ENCODE results near the gene NLRP8. TPM values are rescaled to one million over a fixed set of nuclear protein-coding genes. Genes with fewer than 3 reads are reported as not detected.

The NLRP8 gene
- total and polyA plus RNA-seq, 2 of the 4 experiments (the other 2 are of a cell fraction) = not detected

DNA sequence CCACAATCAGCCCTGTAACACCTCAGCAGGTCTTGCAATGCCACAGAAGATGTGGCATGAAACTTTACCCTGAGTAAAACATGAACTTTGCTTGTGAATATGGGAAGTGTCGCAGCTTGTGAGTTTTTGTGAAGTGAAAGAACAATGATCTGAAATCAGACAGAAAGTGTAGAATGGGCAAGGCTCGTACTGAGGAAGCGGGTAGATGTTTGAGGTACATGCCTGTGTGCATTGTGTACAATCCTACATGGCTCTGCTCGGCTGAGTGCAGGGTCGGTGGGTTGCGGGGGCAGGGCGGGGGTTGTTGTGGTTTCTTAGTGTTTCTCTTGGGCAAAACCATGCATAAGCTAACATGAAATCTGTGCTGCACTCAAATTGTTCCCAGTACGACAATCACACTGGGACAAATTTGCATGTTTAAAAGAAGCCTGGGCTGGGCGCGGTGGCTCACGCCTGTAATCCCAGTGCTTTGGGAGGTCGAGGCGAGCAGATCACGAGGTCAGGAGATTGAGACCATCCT lies 16.6 kb upstream of the NLRP8 start:
- ChIA-PET POLR2A (ENCODE audit: unreplicated experiment) (no interaction called here), CTCF (no interaction called here)
- dilution Hi-C loops (cut with HindIII; ENCODE audit: low sequenced_read_pairs, unreplicated experiment) = no loop called here
- 60% methylated on average over 3 of the region's 14 CpGs; no CpG with 5 or more reads in 1 of the 2 experiments for WGBS, 2 experiments (ENCODE audit: extremely low coverage in 2 of 2, insufficient read length in 1 of 2)
- Histone ChIP-seq H2BK120ac (ENCODE audit: low read depth, low read length) (no peak overlapping the region), H3K27ac (ENCODE audit: insufficient read depth, low read length) (no peak overlapping the region), H3K4me2 (ENCODE audit: low read depth, low read length) (no peak overlapping the region), H4K20me1 (ENCODE audit: insufficient read depth, low read length) (no peaks in the 10 kb centered on the region), H3K9me1 (ENCODE audit: insufficient read depth, low read length) (no peaks in the 10 kb centered on the region), H2AFZ (replicated peaks; ENCODE audit: low read length, poor library complexity) (no peak overlapping the region), H3K4me3 (ENCODE audit: insufficient read depth, low read depth, low read length) (no peak overlapping the region), H4K5ac (ENCODE audit: low read depth, low read length) (no peak overlapping the region), H2BK20ac (ENCODE audit: low read depth, low read length) (no peak overlapping the region), H2BK15ac (ENCODE audit: low read depth, low read length) (no peak overlapping the region), H3K9ac (ENCODE audit: low read depth, low read length) (no peak overlapping the region), H3K4ac (ENCODE audit: low read depth, low read length) (no peak overlapping the region), H3K23ac (ENCODE audit: low read depth, low read length) (no peak overlapping the region), H4K8ac (ENCODE audit: low read depth in 2 of 2, low read length in 2 of 2) (no peak overlapping the region), H3K36me3 (ENCODE audit: control insufficient read depth, insufficient read depth, low read length) (no peaks in the 10 kb centered on the region), H3K14ac (replicated peaks; ENCODE audit: low read depth, low read length) (no peak overlapping the region), H2AK5ac (ENCODE audit: low read depth, low read length) (no peak overlapping the region), H3K9me3 (ENCODE audit: control insufficient read depth, insufficient read depth, low read length) (peaks cover 30% of the 10 kb centered on the region), H3K27me3 (ENCODE audit: control insufficient read depth, insufficient read depth, low read length) (no peaks in the 10 kb centered on the region), H3K56ac (ENCODE audit: extremely low read depth, insufficient read depth, low read length) (no peak overlapping the region), H3K79me1 (ENCODE audit: low read depth in 1 of 2, low read length in 2 of 2) (no peaks in the 10 kb centered on the region), H4K91ac (ENCODE audit: insufficient read depth, low read depth, low read length) (no peak overlapping the region), H2BK5ac (ENCODE audit: low read depth, low read length, poor library complexity, severe bottlenecking) (no peak overlapping the region), H3K18ac (ENCODE audit: low read depth, low read length) (no peak overlapping the region), H3K4me1 (ENCODE audit: control insufficient read depth, insufficient read depth, low read length) (no peaks in the 10 kb centered on the region), H2AK9ac (replicated peaks; ENCODE audit: low read depth, low read length, poor library complexity) (no peak overlapping the region)
- DNase-seq (no peak), ATAC-seq (ENCODE audit: low read depth) (no peak)
- in situ Hi-C loops (cut with MboI; ENCODE audit: low sequenced_read_pairs) = no loop called here
- no peak for TF ChIP-seq POLR2A (IDR thresholded peaks at IDR 0.05; ENCODE audit: low read depth, low read length)
- TF ChIP-seq, protein P1, sequence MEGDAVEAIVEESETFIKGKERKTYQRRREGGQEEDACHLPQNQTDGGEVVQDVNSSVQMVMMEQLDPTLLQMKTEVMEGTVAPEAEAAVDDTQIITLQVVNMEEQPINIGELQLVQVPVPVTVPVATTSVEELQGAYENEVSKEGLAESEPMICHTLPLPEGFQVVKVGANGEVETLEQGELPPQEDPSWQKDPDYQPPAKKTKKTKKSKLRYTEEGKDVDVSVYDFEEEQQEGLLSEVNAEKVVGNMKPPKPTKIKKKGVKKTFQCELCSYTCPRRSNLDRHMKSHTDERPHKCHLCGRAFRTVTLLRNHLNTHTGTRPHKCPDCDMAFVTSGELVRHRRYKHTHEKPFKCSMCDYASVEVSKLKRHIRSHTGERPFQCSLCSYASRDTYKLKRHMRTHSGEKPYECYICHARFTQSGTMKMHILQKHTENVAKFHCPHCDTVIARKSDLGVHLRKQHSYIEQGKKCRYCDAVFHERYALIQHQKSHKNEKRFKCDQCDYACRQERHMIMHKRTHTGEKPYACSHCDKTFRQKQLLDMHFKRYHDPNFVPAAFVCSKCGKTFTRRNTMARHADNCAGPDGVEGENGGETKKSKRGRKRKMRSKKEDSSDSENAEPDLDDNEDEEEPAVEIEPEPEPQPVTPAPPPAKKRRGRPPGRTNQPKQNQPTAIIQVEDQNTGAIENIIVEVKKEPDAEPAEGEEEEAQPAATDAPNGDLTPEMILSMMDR (conservative IDR thresholded peaks at IDR 0.05; ENCODE audit: low read depth, low read length) = no peak
- no peak for TF ChIP-seq SMC3 (IDR thresholded peaks at IDR 0.05; ENCODE audit: low read depth, low read length)
- TF ChIP-seq, protein P2, sequence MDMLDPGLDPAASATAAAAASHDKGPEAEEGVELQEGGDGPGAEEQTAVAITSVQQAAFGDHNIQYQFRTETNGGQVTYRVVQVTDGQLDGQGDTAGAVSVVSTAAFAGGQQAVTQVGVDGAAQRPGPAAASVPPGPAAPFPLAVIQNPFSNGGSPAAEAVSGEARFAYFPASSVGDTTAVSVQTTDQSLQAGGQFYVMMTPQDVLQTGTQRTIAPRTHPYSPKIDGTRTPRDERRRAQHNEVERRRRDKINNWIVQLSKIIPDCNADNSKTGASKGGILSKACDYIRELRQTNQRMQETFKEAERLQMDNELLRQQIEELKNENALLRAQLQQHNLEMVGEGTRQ (IDR thresholded peaks at IDR 0.05; ENCODE audit: low read depth, low read length) = no peak
- no peak for TF ChIP-seq MXI1 (IDR thresholded peaks at IDR 0.05; ENCODE audit: borderline replicate concordance, low read depth, low read length)
- TF ChIP-seq CEBPB (IDR thresholded peaks at IDR 0.05; ENCODE audit: low read depth, low read length) = no peak
- no peak for TF ChIP-seq FOS (IDR thresholded peaks at IDR 0.05; ENCODE audit: low read depth, low read length)
- no peak for TF ChIP-seq MAFK (IDR thresholded peaks at IDR 0.05; ENCODE audit: low read depth, low read length)
- no peak for TF ChIP-seq CHD1 (IDR thresholded peaks at IDR 0.05; ENCODE audit: low read depth, low read length)
- no peak for TF ChIP-seq RCOR1 (IDR thresholded peaks at IDR 0.05; ENCODE audit: insufficient replicate concordance, low read length)
- TF ChIP-seq, protein P3, sequence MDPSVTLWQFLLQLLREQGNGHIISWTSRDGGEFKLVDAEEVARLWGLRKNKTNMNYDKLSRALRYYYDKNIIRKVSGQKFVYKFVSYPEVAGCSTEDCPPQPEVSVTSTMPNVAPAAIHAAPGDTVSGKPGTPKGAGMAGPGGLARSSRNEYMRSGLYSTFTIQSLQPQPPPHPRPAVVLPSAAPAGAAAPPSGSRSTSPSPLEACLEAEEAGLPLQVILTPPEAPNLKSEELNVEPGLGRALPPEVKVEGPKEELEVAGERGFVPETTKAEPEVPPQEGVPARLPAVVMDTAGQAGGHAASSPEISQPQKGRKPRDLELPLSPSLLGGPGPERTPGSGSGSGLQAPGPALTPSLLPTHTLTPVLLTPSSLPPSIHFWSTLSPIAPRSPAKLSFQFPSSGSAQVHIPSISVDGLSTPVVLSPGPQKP (IDR thresholded peaks at IDR 0.05; ENCODE audit: borderline replicate concordance, low read depth, low read length) = no peak
- no peak for TF ChIP-seq BHLHE40 (IDR thresholded peaks at IDR 0.05; ENCODE audit: low read depth, low read length)
- no peak for TF ChIP-seq RAD21 (IDR thresholded peaks at IDR 0.05; ENCODE audit: low read length)
- TF ChIP-seq RFX5 (IDR thresholded peaks at IDR 0.05; ENCODE audit: low read depth, low read length) = no peak
- TF ChIP-seq NFE2L2 (IDR thresholded peaks at IDR 0.05; ENCODE audit: low read depth, low read length) = no peak
- TF ChIP-seq MAZ (IDR thresholded peaks at IDR 0.05; ENCODE audit: borderline replicate concordance, low read depth, low read length) = no peak
- intact Hi-C loops (cut with micrococcal nuclease) = no loop called here
- BruUV-seq (replicated peaks) = no TSS peak
